OCI-LY1 (cell line): Measurements from ENCODE around the gene ATP4A.

Experiments used
- CTCF ChIP-seq: fragments of 200-600 bp; sonication (generic), shearing (Covaris generic); IDR thresholded peaks from 2 replicates; pipeline ENCODE4 v1.5.1; 2017; ENCODE audit warnings: mild to moderate bottlenecking, antibody characterized with exemption, low read length, moderate library complexity, mixed read lengths
- EZH2 ChIP-seq: fragments of 200-600 bp; sonication (generic), shearing (Covaris generic); IDR thresholded peaks from 2 replicates; pipeline ENCODE4 v1.8.0; 2017; ENCODE audit warnings: borderline replicate concordance, mixed run types, mild to moderate bottlenecking, antibody characterized with exemption, low read length, moderate library complexity, mixed read lengths

DNA sequence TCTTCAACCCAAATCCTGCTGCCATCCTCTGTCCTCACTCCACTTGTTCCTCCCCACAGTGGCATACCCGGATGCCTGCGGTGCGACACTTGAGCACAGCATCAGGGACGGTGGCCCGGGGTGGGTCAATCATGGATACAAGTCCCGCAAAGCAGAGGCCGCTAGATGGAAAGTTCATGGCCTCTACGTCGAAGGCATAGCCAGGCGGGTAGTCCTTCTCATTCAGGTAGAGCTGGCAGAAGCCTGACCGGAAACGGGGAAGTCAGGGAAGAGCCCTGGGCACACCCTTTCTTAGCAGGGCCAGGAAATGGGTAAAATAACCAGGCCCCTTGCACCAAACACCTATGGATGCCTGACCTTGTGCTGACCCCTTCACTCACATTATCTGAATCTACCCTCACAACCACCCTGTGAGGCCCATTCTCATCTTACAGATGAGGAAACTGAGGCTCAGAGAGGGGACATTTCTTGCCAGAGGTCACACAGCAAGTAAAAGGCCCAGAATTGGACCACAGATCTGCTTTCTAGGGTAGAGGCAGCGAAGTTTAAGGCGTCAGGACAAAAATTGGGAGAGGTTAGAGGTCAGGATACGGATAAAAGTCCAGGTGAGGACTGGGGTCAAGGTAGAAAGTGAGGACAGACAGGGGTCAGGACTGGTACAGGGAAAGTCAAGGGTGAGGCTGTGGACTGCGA lies 6.5 kb downstream of the ATP4A start:
- no peak for TF ChIP-seq CTCF
- TF ChIP-seq EZH2: no peak
